ENCODE results near the gene BLOC1S1.

- TF ChIP-seq, protein P1, sequence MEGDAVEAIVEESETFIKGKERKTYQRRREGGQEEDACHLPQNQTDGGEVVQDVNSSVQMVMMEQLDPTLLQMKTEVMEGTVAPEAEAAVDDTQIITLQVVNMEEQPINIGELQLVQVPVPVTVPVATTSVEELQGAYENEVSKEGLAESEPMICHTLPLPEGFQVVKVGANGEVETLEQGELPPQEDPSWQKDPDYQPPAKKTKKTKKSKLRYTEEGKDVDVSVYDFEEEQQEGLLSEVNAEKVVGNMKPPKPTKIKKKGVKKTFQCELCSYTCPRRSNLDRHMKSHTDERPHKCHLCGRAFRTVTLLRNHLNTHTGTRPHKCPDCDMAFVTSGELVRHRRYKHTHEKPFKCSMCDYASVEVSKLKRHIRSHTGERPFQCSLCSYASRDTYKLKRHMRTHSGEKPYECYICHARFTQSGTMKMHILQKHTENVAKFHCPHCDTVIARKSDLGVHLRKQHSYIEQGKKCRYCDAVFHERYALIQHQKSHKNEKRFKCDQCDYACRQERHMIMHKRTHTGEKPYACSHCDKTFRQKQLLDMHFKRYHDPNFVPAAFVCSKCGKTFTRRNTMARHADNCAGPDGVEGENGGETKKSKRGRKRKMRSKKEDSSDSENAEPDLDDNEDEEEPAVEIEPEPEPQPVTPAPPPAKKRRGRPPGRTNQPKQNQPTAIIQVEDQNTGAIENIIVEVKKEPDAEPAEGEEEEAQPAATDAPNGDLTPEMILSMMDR (IDR thresholded peaks at IDR 0.05), result no peak
- TF ChIP-seq POLR2A (IDR thresholded peaks at IDR 0.05; ENCODE audit: low read depth), result no peak
- TF ChIP-seq EP300 (IDR thresholded peaks at IDR 0.05), result no peak
Observed at GRCh38 chr12:55713721-55714120, 2.1 kb upstream of the BLOC1S1 start.

Data from esophagus muscularis mucosa (tissue), 4 donors.